Measurements from ENCODE around the gene KCNQ1OT1.
A peak's percentile ranks its signal among the peaks of the same experiment; 100 is the strongest.

KCNQ1OT1 gene

DNA sequence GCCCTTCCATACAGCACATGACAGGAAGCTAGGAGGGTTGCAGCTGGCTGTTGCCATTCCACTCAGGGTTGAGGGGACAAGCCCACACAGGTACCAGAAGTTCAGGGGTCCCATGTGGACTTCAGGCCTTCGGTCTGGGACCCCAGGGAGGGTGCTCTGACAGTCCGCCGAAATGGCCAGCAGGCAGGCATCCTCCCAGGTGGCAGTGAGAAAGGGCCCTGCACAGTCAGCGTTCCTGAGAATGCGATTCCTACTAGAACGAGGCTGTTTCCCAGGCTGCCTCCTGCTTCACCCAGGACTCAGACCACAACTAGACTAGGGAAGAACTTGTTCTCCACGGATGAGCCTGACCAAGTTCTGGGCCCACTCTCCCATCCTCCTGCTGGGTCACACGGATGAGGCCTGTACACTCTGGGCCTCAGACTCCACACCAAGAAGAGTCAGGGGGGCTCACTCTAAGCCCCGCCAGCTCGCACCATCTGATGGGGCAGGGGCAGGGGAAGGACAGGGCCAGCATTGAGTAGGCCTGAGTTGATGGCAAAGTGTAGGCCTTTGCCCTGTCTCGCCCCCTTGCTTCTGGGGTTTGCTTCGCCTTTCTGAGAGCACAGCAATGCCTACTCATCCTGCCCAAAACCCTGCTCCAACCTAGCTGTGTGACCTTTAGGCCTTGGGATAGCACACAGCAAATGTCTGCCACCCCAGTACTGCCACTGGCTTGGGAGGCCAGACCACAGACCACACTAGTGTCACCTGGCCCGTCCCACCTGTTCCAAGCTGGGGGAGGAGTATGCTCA lies 14.0 kb downstream of the KCNQ1OT1 start:
- no peak for DNase-seq

DNA sequence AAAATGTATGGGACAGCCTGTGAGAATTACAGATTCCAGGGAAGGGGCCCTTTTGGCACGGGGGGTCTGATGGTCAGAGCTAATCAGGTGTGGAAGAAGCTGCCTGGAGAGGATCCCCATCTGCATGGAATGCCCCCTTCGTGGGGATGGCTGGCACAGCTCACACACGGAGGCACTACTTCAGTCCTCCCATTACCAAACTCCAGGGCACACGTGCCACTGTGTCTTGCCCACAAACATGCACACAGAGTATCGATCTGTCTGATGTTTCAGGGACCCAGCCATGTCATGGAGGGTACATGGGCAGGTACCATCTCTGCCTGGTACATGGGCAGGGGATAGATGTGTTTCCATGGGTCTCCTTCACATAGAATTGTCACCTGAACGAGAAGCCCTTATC lies 14.7 kb downstream of the KCNQ1OT1 start:
- DNase-seq = no peak

DNA sequence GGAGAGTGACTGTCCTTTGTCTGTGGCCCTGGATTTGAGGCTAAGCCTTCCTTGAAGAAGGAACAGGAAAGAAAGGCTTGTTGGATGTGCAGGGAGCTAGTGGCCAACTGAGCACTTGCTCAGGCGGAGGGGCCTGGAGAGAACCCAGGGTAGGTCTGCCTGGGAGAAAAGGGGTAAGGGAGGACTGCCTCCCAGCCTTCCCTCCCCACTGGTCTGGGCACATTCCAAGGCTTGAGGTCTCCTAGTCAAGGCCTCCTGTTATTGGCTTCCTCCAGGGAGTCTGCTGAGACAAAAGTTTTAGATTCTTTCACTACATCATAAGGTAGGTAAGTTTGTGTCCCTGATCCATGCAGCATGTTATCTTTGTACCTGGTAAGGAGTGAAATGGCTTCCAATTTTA lies 15.2 kb downstream of the KCNQ1OT1 start:
- DNase-seq = no peak

DNA sequence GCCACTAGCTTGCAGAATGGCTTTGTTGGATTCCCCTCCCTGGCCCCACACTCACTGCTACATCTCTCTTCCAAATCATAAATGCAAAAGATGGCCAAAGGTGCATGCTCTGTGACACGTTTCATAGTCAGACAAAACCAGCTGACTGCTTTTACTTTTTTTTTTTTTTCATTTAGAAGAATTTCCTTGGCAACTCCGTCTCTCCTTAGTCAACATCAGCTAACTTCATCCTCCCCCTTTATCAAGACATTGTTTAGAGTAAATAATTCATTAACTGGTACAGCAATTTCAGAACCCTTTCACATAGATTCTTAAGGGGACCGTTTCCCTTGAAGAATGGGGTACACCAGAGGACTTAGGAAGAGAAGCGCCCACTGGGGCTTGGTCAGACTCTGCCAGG lies 16.0 kb downstream of the KCNQ1OT1 start:
- DNase-seq = no peak

DNA sequence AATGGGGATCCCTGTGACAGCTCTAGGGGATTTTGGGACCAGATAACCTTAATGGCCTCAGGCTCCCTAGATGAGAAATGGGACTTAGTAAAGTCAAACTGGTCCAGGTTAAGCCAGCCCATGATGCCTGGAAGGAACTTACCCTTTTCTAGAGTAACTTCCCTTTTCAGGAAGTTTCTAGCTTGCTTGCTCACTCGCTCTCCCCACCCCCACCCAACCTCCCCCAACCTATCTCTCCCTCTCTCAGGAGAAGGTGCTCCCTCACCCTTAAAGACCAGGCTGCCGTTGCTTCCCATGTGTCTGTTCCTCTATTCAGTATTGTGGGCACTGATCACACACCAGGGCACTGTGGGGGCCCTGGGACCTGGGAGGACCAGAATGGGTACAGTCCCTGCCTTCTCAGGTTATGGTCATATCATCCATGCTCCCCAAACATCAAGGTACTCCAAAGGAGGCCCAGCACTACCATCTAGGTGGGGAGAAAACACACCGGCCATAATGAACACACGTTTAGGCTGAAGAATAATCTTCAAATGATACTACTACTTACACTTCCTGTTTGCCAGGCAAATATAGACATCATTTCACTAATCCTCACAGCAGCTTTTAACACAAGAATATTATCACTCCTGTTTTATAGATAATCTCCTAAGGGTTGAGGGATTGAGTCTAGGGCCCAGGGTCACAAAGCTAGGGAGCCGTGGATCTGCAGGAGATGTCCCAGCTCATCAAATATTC lies 18.2 kb downstream of the KCNQ1OT1 start:
- DNase-seq = no peak

DNA sequence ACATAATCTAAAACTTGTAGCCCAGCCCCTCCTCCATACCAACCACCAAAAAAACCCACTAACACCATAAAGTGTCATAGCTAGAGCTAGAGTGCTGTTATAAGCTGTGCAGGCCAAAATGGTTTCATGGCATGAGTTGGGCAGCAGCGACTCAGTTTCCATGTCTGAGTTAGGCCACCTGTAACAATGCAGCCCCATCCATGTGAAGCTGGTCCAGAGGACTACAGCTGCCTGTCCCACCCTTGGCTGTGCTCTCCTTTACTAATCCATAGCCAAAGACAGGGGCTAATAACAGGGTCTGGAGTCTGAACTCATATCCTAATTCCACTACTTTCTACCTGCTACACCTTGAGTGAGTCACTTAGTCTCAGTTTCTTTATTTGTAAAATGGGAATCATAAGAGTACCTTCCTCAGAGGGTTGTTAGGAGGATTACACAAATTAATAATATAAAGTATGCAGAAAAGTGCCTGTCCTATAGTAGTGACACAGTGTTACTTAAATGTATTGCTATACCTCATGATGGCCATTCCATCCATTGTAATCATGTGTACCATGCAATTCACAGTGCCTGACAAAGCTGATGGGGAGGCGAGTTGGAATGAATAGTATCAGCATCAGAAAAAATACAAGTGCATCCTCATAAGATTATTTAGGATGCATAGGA lies 20.6 kb downstream of the KCNQ1OT1 start:
- no peak for DNase-seq

DNA sequence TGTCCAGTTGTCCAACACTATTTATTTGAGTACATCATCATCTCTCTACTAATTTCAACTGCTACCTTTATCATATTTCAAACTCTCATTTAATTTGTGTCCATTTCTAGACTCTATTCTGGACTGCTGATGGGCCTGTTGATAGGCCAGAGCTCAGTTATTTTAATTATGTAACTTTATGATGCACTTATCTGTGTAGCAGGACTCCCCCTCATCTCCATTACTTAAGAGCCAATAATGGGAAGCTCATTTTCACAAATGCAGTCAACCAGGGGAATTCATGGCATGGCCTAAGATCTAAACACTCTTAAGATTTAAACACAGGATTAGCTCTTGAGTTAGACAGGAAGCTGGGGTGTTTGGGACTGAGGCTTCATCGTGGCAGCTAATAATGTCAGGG lies 21.4 kb downstream of the KCNQ1OT1 start:
- DNase-seq = no peak

DNA sequence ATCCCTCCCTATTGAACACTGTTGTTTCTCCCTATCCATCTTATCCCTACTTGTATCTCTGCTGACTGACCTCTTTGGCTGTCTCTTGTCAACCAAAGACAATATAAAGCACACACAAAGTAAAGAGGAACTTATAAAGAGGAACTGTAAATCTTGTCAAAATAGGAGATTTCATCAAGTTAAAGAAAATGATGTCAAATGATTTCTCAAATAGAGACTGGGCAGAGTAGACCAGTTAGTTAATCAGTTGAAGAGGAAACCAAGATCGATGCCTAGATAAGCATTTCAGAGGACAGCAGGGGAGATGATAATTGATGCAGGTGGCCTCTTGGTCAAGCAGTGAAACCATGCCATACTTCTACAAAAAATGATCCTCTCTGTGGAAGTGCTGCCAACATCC lies 22.7 kb downstream of the KCNQ1OT1 start:
- no peak for DNase-seq

DNA sequence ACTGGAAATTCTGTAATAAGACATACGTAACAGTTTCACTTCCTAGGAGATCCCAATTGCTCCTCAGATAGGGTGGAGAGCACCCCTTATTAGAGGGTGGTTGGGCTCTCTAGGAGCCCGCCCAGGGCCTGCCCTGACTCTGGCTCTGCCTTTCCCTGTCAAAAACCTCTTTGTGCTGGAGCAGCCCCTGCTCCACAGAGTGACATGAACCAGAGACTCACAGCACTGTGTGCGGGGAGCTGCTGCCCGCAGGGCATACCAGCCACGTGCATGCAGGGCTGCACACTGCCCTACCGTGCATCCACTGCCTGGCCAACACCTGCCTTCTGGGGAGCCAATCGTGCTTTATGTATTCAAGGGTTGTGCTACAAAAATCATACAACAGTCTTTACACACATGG lies 24.3 kb downstream of the KCNQ1OT1 start:
- peak in 1 of 2 donors; percentile 34 for DNase-seq

DNA sequence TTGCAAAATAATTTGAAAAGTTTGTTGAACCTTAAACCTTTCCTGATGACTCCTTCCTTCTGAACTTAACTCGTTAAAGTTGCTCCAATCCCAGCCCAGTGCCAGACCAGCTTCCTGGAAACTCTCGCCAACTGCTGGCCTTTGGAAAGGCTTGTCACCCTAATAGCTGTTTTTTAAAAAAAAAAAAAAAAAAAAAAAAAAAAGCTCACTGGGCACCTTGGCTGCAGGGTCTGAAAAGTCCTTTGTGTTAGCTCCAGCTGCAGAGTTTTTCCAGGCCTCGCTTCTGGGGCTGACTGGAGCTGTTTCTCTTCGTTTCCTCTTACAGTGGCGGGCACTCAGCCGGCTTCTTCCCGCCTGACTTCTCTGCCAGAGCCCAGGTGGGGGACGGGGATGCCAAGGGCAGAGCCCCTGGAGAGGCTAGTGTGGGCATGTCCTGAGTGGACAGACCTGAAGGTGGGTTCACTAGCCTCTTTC lies 25.1 kb downstream of the KCNQ1OT1 start:
- DNase-seq = peak; percentile 4 to 54

DNA sequence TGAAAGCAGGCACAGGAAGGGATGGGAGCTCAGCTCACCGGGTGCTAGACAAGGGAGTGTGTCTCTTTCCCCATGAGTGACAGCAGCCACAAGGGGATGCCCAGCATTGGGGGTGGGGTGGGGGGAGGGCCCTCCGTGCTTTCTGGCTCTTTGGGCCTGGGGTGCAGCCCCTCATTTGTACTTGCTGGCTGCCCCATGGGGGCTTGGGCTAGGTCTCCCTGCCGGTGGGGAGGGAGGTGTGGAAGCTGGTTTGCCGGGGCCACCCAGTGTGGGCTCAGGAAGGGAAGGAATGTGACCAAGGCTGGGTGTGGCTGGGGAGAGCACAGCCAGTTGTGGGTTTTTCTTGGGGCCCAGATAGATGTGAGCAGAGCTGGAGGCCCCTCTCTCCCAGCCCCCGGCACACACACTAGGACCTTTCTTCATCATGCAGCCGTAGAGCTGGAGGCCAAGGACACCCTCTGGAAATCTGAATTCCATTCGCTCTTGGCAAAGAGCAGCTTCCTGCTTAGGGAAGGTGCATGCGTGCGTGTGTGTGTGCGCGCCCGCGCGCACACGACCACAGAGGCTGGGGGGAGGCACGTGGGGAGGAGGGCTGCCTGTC lies 25.8 kb downstream of the KCNQ1OT1 start:
- no peak for DNase-seq

DNA sequence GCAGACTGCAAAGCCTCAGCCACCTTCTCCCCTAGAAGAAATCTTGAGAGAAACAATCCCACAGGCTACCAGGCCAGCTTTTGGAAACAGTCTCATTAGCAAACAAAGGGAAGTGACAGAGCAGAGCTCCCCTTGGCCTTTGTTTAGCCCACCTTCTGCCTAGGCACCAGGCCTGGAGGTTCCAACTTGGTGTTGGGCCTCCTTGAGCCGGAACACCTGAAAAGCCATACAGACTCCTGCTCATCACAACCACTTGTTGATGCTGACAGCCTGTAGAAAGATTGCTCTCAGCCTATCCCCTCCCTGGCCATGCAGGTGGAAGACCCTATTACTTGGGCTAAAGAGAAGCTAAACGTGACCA lies 26.6 kb downstream of the KCNQ1OT1 start:
- DNase-seq = no peak

DNA sequence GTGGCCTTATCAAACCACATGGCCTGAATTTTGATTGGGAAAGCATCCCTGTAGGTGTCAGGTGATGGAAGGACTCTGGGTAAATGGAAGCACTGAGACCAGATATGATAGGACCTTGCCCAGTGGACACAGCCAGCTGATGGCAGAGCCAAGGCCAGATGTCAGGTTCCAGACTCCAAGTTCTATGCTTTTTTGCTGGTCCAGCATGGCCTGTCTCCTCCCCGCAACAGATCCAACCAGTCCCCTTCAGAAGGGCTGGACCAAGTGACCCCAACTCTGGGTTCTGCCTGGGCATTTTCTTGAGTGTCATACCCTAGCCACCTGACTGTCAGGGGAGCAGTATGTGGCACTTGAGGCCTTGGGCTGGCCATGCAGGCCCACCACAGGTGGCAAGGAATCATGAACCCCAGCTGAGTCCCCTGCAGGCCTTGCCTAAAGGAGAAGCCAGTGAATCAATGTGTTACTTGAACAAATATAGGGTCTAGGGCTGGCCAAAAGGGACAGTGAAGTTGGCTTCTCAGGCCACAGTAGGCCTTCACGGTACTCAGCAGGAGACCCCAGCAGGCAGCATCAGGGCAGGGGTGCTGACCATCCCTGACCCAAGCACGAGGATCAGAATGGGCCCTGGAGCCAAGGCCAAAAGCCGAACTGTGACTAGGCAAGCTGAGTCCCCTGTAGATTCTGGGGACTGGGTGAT lies 27.1 kb downstream of the KCNQ1OT1 start:
- DNase-seq = no peak

DNA sequence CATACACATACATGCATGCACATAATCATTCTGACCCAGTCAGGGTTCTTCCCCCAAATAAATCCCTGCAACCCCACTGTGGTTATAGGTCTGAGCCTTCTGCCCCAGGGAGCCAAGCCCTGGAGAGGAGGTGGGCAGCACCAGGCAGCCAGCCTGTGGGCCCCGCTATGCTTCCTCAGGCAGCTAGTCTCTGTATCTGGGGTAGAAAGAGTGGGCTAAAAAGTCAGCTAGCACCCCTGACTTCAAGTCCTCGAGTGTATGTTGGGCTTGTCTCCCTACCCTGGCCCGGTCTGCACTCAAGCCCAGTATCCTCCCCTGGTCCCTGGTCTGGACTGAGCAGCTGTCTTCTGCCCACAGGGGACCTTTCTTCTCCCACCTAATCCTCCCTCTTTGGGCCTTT lies 28.0 kb downstream of the KCNQ1OT1 start:
- no peak for DNase-seq

DNA sequence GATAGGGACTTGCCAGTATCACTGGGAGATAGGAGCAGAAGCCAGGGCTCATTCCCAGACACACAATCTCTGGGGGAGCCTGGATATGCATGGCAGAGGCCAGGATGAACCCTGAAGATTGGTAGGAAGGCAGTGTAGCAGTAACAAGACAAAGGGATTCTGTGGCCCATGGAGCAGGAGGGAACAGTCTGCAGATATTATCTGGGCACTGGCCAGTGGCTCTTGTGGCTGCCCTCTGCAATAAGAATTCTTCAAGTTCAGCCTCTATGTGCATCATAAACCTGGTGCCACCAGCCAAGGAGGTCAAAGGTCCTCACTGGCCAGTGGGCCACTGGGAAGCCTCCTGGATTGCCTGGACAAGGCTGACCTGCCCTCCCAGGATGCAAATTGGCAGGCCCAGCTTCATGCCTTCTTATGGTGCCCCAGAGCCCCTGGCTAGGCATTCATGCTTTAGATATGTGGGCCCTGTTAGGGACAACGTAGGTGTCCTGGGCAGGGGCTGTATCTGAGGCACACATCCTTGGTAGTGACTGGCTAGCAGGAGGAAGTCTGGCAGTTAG lies 29.2 kb downstream of the KCNQ1OT1 start:
- DNase-seq = no peak

DNA sequence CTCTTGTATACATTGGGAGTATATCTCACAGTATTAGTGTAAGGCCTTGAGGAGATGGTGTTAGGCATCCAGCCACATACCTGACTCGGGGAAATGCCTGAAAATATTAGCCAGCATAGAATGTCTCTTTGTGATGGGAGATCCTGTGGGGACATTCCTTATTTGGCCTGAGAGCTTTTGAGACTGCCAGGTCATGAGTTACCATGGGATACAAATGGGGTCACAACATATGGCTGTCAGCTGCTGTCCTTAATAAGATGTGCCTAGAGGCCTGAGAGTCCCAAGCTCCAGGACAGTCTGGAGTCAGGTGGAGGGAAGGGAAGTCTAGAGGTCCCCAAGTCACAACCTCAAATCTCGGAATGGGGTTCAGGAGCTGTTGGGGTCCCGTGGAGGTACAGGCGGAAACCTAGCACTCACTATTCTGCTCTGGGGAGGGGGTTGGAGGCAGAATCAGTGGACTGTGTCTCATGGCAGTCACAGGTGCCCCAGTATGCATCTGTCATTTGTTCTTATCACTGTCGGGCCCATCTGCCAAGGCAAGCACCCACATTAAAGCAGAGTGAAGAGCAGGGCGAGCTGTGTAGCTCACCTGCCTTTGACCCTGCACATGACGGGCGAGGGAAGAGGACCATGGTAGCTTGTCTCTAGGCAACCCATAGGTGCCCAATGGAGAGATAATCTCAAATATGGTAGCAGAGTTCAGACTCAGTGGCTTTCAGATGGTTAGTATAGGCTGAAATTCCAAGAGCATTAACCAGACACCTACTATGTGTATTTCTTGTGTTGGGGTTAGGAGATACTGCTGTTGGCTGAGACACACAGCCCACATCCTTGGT lies 29.9 kb downstream of the KCNQ1OT1 start:
- DNase-seq = no peak

DNA sequence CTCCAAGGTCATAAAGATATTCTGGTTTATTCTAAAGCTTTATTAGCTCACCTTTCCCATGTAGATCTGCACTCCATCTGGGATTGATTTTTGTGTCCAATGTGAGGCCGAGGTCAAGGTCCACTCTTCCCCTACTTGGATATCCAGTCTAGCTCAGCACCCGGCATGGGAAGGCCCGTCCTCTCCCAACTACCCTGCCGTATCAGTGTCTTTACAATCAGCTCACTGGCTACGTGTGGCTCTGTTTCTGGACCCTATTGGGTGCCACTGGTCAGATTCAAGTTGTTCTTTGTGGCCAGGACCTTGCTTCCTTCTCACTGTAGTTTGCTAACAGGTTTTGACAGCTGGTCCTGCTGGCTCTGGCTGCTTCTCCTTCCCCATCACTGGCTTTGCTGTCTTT lies 30.9 kb downstream of the KCNQ1OT1 start:
- DNase-seq = no peak

DNA sequence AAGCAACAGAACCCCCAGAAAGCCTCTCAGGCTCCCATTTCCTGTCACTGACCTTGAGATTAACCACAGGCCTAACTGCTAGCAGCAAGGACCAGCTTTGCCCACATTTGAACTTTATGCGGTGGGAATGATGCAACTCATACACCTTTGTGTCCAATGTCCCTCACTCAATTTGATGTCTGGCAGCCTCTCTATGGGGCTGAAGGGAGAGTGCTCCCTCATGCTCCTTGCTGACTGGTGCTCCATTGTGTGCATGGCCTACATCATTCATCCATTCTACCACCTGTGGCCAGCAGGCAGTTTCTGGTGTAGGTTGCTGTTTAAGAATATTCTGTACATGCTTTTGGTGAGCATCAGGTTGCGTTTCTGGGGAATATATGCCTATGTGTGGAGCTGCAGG lies 31.9 kb downstream of the KCNQ1OT1 start:
- DNase-seq = no peak

DNA sequence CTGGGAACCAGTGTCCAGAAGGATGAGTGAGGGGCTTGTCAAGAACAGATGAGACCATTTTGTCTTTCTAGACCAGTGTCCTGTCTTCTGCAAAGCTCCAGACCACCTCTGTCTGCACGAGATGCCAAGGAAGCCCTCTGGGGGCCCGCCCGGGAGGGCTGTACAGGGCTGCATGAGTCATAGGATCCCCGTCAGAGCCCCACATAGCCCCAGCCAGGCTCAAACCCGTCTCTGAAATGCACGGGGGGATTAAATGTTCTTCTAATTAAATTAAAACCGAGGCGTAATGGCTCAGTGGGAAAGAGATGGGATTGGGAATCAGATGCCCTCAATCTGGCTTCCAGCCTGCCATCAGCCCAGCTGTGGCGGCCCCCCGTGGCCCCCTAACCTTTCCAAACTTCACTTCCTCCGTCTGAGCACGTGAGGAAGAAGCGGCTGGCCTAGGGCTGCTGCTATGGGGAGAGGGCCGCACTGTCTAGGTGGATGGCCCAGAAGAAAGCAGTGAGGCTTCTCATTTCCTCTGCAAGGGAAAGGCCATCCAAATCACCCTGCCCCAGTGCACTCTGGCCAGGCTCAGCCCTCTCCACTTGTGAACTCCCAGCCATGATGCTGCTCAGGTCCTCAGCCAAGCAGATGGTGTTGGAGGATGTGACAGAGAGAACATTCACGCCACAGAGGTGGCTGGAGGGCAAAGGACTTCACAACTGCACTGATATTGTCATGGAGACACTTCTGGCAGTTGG lies 32.8 kb downstream of the KCNQ1OT1 start:
- no peak for DNase-seq

DNA sequence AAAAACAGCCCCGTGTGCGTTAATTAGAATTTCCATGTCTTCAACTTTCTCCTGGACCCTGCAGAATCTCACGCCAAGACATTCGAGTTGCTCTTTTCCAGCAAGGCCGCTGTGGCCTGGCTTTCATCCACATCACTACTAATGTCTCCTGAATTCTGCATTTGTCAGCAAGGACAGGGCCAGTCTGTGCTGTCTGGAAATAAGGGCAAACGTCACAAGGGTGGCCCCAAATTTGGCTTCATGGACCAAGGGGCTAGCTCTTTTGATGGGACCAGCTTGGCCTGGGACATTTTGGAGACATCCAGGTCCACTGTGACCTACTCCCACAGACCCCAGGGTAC lies 33.4 kb downstream of the KCNQ1OT1 start:
- DNase-seq = no peak

Measured in hippocampal formation (tissue), 2 donors.